ENCODE results near the gene CAB39.

Gene CAB39

DNA sequence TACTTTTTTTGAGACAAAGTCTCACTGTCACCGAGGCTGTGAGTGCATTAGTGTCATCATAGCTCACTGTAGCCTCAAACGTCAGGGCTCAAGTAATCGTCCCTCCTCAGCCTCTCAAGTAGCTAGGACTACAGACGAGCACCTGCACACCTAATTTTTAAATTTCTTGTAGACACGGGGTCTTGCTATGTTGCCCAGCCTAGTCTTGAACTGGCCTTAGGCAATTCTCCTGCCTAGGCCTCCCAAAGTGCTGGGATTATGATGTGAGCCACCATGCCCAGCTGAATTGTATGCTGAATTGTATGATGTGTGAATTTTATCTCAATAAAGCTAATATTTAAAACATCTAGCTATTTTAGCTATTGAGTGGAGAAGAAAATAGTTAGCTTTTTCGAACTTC, 18.9 kb downstream of the CAB39 start:
- no peak overlapping the region for H3K27ac ChIP-seq
- no peak for TF ChIP-seq ZFX (IDR thresholded peaks at IDR 0.05; ENCODE audit: borderline replicate concordance)
- TF ChIP-seq, protein P1, sequence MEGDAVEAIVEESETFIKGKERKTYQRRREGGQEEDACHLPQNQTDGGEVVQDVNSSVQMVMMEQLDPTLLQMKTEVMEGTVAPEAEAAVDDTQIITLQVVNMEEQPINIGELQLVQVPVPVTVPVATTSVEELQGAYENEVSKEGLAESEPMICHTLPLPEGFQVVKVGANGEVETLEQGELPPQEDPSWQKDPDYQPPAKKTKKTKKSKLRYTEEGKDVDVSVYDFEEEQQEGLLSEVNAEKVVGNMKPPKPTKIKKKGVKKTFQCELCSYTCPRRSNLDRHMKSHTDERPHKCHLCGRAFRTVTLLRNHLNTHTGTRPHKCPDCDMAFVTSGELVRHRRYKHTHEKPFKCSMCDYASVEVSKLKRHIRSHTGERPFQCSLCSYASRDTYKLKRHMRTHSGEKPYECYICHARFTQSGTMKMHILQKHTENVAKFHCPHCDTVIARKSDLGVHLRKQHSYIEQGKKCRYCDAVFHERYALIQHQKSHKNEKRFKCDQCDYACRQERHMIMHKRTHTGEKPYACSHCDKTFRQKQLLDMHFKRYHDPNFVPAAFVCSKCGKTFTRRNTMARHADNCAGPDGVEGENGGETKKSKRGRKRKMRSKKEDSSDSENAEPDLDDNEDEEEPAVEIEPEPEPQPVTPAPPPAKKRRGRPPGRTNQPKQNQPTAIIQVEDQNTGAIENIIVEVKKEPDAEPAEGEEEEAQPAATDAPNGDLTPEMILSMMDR (IDR thresholded peaks at IDR 0.05), result no peak

DNA sequence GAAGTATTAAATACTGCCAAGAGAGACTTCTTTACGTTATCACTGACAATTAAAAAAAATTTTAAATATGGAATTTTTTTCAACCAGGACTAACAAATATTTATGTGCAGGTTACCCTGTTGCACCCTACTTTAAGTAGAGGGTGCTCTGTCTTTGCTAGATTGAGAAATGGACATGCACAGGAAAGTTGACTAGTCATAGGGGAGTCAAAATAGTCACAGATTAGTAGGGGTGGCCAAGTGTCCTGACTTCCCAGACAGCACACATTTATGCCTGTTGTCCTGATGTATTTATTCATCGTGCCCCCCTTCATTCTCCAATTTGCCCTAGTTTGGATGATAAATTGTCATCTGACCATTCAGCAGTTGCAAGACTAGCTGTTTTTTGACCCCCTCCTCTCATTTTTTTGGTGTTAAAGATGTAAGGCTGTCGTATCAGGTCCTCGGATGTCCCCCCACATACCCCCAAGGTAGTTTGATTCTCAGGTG, 20.3 kb downstream of the CAB39 start:
- no peak overlapping the region for H3K27ac ChIP-seq
- TF ChIP-seq ZFX (IDR thresholded peaks at IDR 0.05; ENCODE audit: borderline replicate concordance), result no peak
- TF ChIP-seq, protein P1 (IDR thresholded peaks at IDR 0.05), result no peak

DNA sequence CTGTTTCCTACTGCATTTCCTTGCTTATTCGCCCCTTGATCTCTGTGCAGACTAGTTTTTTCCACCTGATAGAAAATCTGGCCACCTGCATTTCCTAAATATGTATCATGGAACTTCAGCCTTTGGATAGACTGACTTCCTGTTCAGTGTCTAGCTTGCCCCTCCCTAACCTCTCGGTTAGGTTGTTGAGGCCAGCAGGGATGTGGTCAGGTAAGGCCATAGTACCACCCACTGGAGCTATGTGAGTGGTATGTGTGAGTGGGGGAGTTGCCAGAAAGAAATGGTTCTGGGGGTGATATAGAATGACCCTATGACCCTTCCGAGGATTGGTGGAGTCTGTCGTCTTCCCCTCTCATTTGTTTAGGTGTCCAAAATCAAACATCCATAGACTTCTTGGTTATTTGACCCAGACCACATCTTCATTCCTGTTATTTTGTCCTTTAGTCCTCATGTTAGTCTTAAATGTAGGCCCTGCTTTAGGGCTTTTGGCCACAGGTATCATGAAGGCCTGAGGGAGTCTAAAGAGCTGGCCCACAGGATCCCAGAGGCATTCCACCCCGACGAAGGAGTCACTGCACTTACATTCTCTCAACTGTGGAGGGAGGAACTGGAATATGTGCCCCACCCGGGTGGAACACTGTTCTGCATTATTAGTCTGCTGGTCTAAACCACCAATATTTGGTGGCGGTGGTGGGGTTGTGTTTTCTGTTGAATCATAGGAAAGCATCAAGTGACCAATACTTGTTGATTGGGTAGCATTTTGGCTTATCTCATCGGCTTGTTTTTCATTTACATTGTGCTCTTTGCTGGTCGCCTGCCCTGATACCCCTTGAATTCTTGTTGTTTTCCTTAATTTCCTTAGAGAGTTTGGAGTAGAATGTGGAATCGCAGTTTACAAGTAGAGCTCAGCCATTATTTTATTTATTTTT, 21.9 kb downstream of the CAB39 start:
- TF ChIP-seq, protein P1 (IDR thresholded peaks at IDR 0.05), result no peak
- no peak for TF ChIP-seq ZFX (IDR thresholded peaks at IDR 0.05; ENCODE audit: borderline replicate concordance)
- no peak overlapping the region for H3K27ac ChIP-seq

DNA sequence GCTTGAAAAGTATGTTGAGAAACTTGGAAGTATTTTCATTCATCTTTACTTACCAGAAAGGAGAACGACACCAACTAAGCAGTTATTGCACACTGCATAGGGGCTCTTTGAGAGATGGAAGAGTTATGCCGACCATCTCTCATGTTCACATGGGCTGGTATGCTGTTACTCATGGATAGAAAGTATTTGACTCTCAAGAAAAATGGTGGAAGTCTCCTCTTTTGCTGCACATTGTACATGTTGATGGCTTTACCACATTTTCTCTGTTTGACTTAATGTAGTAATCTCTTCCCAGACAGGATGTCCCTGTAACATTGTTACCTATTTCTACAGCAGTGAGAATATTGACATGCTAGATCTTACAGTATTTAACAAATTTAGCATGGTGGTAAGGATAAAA, 23.2 kb downstream of the CAB39 start:
- TF ChIP-seq, protein P1 (IDR thresholded peaks at IDR 0.05), result no peak
- TF ChIP-seq ZFX (IDR thresholded peaks at IDR 0.05; ENCODE audit: borderline replicate concordance), result no peak
- H3K27ac ChIP-seq, result no peak overlapping the region

DNA sequence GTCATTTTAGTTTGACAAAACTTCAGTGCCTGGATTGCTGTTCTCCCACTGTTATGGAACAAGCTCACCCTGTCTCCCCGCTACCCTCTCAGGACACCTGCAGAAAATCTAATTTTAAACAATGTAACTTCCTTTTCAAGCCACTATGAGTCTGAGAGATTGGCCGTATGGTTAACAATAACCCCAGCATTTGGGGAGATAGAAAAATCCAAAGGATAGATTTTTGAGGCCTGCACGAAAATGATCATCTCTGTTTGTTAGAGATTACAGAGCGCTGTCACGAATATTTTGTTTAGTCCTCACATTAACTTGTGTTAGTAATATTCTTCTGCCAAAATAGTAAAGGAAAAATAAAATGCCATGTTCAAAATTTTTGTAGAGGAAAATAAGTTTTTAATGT, 24.7 kb downstream of the CAB39 start:
- TF ChIP-seq, protein P1 (IDR thresholded peaks at IDR 0.05), result no peak
- no peak for TF ChIP-seq ZFX (IDR thresholded peaks at IDR 0.05; ENCODE audit: borderline replicate concordance)
- H3K27ac ChIP-seq, result peak overlapping the region; percentile 69; the same call in 1 of the 2 replicates

DNA sequence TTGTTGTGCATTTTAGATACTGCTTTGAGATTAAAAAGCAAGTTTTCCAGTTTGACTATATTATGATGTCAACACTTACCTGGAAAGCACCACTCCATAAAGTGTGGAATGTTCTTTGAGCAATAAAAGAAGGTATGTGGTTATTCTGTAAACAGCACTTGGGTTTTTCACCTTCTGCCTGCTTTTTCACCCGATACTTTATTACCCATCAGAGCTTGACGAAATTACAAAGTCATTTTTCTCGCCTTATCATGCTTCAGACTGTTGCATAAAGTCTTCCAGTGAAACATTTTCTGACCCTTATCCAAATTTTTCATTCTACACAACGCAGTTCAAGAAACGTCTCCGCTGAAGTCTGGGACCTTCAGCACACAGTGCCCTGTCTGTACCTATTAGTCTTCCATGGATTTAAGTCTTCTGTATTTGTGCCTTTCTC, 25.2 kb downstream of the CAB39 start:
- H3K27ac ChIP-seq, result peak overlapping the region; percentile 69
- TF ChIP-seq, protein P1 (IDR thresholded peaks at IDR 0.05), result no peak
- no peak for TF ChIP-seq ZFX (IDR thresholded peaks at IDR 0.05; ENCODE audit: borderline replicate concordance)

DNA sequence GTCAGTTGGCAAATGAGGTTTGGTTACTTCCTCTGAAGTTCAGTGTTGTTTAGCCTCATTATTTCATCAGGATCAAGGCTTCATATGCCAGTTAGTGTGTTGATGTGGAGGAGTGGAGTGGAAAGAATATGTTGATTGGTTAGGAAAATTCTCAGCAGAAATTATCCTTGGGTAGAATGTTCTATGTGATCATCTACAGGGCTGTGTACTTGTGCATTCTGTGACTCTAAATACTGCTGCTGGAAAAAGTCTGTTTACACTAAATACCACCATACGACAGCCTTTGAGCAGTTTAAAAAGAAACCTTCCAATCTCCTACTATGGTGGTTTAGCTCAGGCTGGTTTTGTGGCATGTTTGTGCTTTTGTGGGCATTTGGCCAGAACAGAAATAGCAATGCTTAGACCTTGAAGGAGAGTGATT, 25.8 kb downstream of the CAB39 start:
- TF ChIP-seq, protein P1 (IDR thresholded peaks at IDR 0.05), result no peak
- H3K27ac ChIP-seq, result peak overlapping the region; percentile 69
